Measurements from ENCODE around the gene TEAD1. TPM values are rescaled to one million over a fixed set of nuclear protein-coding genes. Genes with fewer than 3 reads are reported as not detected.

Gene TEAD1
- total and polyA plus RNA-seq, 2 donors, result 80.7 to 136 TPM

- 90% methylated on average over 7 of the region's 7 CpGs for WGBS
- Histone ChIP-seq H3K4me3 (ENCODE audit: low read depth, low read length) (no peak overlapping the region), H3K4me1 (ENCODE audit: insufficient read depth) (no peaks in the 10 kb centered on the region), H3K36me3 (ENCODE audit: insufficient read depth) (no peaks in the 10 kb centered on the region), H3K27ac (ENCODE audit: low read depth) (no peak overlapping the region)
- DNase-seq (ENCODE audit: extremely low spot score), result no peak
Observed at GRCh38 chr11:12768726-12769673, 94.8 kb downstream of the TEAD1 start.

- H3K4me1 ChIP-seq (ENCODE audit: insufficient read depth), result no peaks in the 10 kb centered on the region
- 23% methylated on average over 3 of the region's 3 CpGs for WGBS
- H3K27ac ChIP-seq (ENCODE audit: low read depth), result no peak overlapping the region
- H3K4me3 ChIP-seq (ENCODE audit: low read depth, low read length), result no peak overlapping the region
- no peak for DNase-seq (ENCODE audit: extremely low spot score)
- no peaks in the 10 kb centered on the region for H3K36me3 ChIP-seq (ENCODE audit: insufficient read depth)
Observed at GRCh38 chr11:12769834-12770345, 95.7 kb downstream of the TEAD1 start.

GRCh38 chr11:12770435-12770834 lies 96.2 kb downstream of the TEAD1 start:
- WGBS, result 96% methylated on average over 1 of the region's 1 CpG
- Histone ChIP-seq H3K4me3 (ENCODE audit: low read depth, low read length) (no peak overlapping the region), H3K27ac (ENCODE audit: low read depth) (no peak overlapping the region), H3K36me3 (ENCODE audit: insufficient read depth) (no peaks in the 10 kb centered on the region), H3K4me1 (ENCODE audit: insufficient read depth) (no peaks in the 10 kb centered on the region)
- no peak for DNase-seq (ENCODE audit: extremely low spot score)

GRCh38 chr11:12770966-12771597 lies 96.9 kb downstream of the TEAD1 start:
- Histone ChIP-seq H3K4me1 (ENCODE audit: insufficient read depth) (no peaks in the 10 kb centered on the region), H3K4me3 (ENCODE audit: low read depth, low read length) (no peak overlapping the region), H3K27ac (ENCODE audit: low read depth) (peak overlapping the region; percentile 59), H3K36me3 (ENCODE audit: insufficient read depth) (no peaks in the 10 kb centered on the region)
- WGBS, result 73% methylated on average over 8 of the region's 8 CpGs
- no peak for DNase-seq (ENCODE audit: extremely low spot score)

GRCh38 chr11:12771875-12772274 lies 97.7 kb downstream of the TEAD1 start:
- Histone ChIP-seq H3K27ac (ENCODE audit: low read depth) (no peak overlapping the region), H3K36me3 (ENCODE audit: insufficient read depth) (no peaks in the 10 kb centered on the region), H3K4me1 (ENCODE audit: insufficient read depth) (no peaks in the 10 kb centered on the region), H3K4me3 (ENCODE audit: low read depth, low read length) (no peak overlapping the region)
- DNase-seq (ENCODE audit: extremely low spot score), result no peak
- 49% methylated on average over 2 of the region's 2 CpGs for WGBS

- Histone ChIP-seq H3K4me3 (ENCODE audit: low read depth, low read length) (no peak overlapping the region), H3K27ac (ENCODE audit: low read depth) (no peak overlapping the region), H3K4me1 (ENCODE audit: insufficient read depth) (no peaks in the 10 kb centered on the region), H3K36me3 (ENCODE audit: insufficient read depth) (no peaks in the 10 kb centered on the region)
- no peak for DNase-seq (ENCODE audit: extremely low spot score)
- 54% methylated on average over 1 of the region's 1 CpG for WGBS
Observed at GRCh38 chr11:12772324-12772723, 98.1 kb downstream of the TEAD1 start.

GRCh38 chr11:12773591-12773990 lies 99.4 kb downstream of the TEAD1 start:
- 41% methylated on average over 2 of the region's 2 CpGs for WGBS
- H3K4me1 ChIP-seq (ENCODE audit: insufficient read depth), result no peaks in the 10 kb centered on the region
- no peak for DNase-seq (ENCODE audit: extremely low spot score)
- no peaks in the 10 kb centered on the region for H3K36me3 ChIP-seq (ENCODE audit: insufficient read depth)
- H3K4me3 ChIP-seq (ENCODE audit: low read depth, low read length), result no peak overlapping the region
- no peak overlapping the region for H3K27ac ChIP-seq (ENCODE audit: low read depth)

- H3K36me3 ChIP-seq (ENCODE audit: insufficient read depth), result no peaks in the 10 kb centered on the region
- no peaks in the 10 kb centered on the region for H3K4me1 ChIP-seq (ENCODE audit: insufficient read depth)
- DNase-seq (ENCODE audit: extremely low spot score), result no peak
- WGBS, result 89% methylated on average over 10 of the region's 10 CpGs
- no peak overlapping the region for H3K27ac ChIP-seq (ENCODE audit: low read depth)
- H3K4me3 ChIP-seq (ENCODE audit: low read depth, low read length), result no peak overlapping the region
Observed at GRCh38 chr11:12775955-12776354, 101.7 kb downstream of the TEAD1 start.

GRCh38 chr11:12777208-12777874 lies 103.1 kb downstream of the TEAD1 start:
- H3K4me1 ChIP-seq (ENCODE audit: insufficient read depth), result no peaks in the 10 kb centered on the region
- no peaks in the 10 kb centered on the region for H3K36me3 ChIP-seq (ENCODE audit: insufficient read depth)
- no peak for DNase-seq (ENCODE audit: extremely low spot score)
- H3K27ac ChIP-seq (ENCODE audit: low read depth), result peak overlapping the region; percentile 23
- WGBS, result 55% methylated on average over 5 of the region's 5 CpGs
- no peak overlapping the region for H3K4me3 ChIP-seq (ENCODE audit: low read depth, low read length)

- Histone ChIP-seq H3K27ac (ENCODE audit: low read depth) (no peak overlapping the region), H3K4me1 (ENCODE audit: insufficient read depth) (no peaks in the 10 kb centered on the region), H3K4me3 (ENCODE audit: low read depth, low read length) (no peak overlapping the region), H3K36me3 (ENCODE audit: insufficient read depth) (no peaks in the 10 kb centered on the region)
- no peak for DNase-seq (ENCODE audit: extremely low spot score)
- WGBS, result 29% methylated on average over 2 of the region's 2 CpGs
Observed at GRCh38 chr11:12778240-12778905, 104.2 kb downstream of the TEAD1 start.

GRCh38 chr11:12783765-12784164 lies 109.5 kb downstream of the TEAD1 start:
- Histone ChIP-seq H3K36me3 (ENCODE audit: insufficient read depth) (no peaks in the 10 kb centered on the region), H3K4me3 (ENCODE audit: low read depth, low read length) (no peak overlapping the region), H3K4me1 (ENCODE audit: insufficient read depth) (no peaks in the 10 kb centered on the region), H3K27ac (ENCODE audit: low read depth) (no peak overlapping the region)
- WGBS, result 94% methylated on average over 2 of the region's 2 CpGs
- no peak for DNase-seq (ENCODE audit: extremely low spot score)

GRCh38 chr11:12784445-12784844 lies 110.2 kb downstream of the TEAD1 start:
- no peak for DNase-seq (ENCODE audit: extremely low spot score)
- no peak overlapping the region for H3K4me3 ChIP-seq (ENCODE audit: low read depth, low read length)
- WGBS, result 60% methylated on average over 3 of the region's 3 CpGs
- no peaks in the 10 kb centered on the region for H3K36me3 ChIP-seq (ENCODE audit: insufficient read depth)
- no peak overlapping the region for H3K27ac ChIP-seq (ENCODE audit: low read depth)
- H3K4me1 ChIP-seq (ENCODE audit: insufficient read depth), result no peaks in the 10 kb centered on the region

- Histone ChIP-seq H3K27ac (ENCODE audit: low read depth) (no peak overlapping the region), H3K4me3 (ENCODE audit: low read depth, low read length) (no peak overlapping the region), H3K36me3 (ENCODE audit: insufficient read depth) (no peaks in the 10 kb centered on the region), H3K4me1 (ENCODE audit: insufficient read depth) (no peaks in the 10 kb centered on the region)
- WGBS, result 67% methylated on average over 5 of the region's 5 CpGs
- no peak for DNase-seq (ENCODE audit: extremely low spot score)
Observed at GRCh38 chr11:12784987-12785386, 110.8 kb downstream of the TEAD1 start.
